ENCODE results near the gene MED23. TPM values are rescaled to one million over a fixed set of nuclear protein-coding genes. Genes with fewer than 3 reads are reported as not detected.

Gene MED23
- total and polyA plus RNA-seq, 12 donors: 4.6 to 18.4 (median 11.5) TPM

DNA sequence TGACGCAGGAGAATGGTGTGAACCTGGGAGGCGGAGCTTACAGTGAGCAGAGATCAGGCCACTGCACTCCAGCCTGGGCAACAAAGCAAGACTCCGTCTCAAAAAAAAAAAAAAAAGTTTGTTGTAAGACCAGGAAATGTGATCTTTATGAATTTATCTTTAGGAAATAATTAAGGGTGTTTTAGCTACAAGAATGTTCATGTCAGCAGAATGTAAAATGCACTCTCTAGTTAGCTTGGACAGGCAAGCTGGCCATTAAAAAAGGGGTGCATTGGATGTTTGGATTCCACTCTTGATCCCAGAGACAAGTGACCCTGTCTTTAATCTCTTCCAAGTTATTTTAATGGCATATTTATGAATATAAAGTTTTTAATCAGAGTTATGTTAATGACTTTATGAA, 28.6 kb upstream of the MED23 start:
- Histone ChIP-seq H3K27me3 (peaks cover 0 to 6% (median 0%) of the 10 kb centered on the region in 7 donors), H3K27ac (no peak overlapping the region), H3K4me3 (no peak overlapping the region), H3K4me1 (no peaks in the 10 kb centered on the region), H3K36me3 (no peaks in the 10 kb centered on the region), H3K9me3 (no peaks in the 10 kb centered on the region)
- ATAC-seq (no peak), DNase-seq (no peak)
- WGBS, 2 donors: 84 to 90% methylated on average over 3 of the region's 3 CpGs
- TF ChIP-seq, protein P1, sequence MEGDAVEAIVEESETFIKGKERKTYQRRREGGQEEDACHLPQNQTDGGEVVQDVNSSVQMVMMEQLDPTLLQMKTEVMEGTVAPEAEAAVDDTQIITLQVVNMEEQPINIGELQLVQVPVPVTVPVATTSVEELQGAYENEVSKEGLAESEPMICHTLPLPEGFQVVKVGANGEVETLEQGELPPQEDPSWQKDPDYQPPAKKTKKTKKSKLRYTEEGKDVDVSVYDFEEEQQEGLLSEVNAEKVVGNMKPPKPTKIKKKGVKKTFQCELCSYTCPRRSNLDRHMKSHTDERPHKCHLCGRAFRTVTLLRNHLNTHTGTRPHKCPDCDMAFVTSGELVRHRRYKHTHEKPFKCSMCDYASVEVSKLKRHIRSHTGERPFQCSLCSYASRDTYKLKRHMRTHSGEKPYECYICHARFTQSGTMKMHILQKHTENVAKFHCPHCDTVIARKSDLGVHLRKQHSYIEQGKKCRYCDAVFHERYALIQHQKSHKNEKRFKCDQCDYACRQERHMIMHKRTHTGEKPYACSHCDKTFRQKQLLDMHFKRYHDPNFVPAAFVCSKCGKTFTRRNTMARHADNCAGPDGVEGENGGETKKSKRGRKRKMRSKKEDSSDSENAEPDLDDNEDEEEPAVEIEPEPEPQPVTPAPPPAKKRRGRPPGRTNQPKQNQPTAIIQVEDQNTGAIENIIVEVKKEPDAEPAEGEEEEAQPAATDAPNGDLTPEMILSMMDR (IDR thresholded peaks at IDR 0.05): no peak
- intact Hi-C loops (cut with DNase I): no loop called here

DNA sequence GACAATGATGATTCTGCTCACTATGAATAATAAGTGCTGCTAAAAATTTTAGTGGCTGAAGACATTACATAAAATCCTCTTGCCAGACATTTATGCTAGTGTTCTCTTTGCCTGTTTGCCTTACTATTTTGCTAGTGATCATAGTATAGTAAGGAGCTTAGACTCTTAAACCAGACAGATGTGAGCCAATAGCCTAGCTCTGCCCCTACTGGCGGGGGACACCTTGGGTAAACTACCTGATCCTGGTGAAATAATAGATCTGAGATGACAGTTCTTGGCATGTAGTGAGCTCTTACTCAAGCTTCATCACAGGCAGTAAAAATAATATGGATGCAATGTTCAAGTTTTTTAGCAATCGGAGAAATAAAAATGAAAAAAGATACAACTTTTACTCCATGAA, 27.9 kb upstream of the MED23 start:
- Histone ChIP-seq H3K27ac (no peak overlapping the region), H3K27me3 (peaks cover 0 to 6% (median 0%) of the 10 kb centered on the region in 7 donors), H3K9me3 (no peaks in the 10 kb centered on the region), H3K4me3 (no peak overlapping the region), H3K4me1 (no peaks in the 10 kb centered on the region), H3K36me3 (no peaks in the 10 kb centered on the region)
- no peak for DNase-seq
- ATAC-seq: no peak
- intact Hi-C loops (cut with DNase I): no loop called here
- 94 to 95% methylated on average over 2 of the region's 2 CpGs for WGBS, 2 donors
- TF ChIP-seq, protein P1 (IDR thresholded peaks at IDR 0.05): no peak

DNA sequence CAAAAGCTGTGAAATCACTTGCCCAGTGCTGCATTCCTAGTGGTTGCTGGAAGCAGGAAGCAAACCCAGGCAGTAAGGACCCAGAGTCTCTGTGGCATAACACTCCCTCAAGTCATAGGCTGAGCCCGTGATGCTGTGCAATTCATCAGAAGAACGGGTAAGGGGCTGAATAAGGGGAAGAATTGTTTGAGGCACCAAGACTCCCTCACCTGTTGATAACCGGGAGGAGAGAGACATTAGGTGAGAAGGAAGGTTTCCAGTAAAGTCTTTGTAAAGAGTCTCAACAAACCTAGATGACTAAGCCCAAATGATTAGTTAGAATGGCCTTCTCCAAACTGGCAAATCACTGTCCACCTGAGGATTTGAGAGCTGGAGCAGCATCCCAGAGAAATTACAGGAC, 27.3 kb upstream of the MED23 start:
- intact Hi-C loops (cut with DNase I): no loop called here
- ATAC-seq: no peak
- WGBS, 2 donors: 84 to 88% methylated on average over 3 of the region's 3 CpGs

DNA sequence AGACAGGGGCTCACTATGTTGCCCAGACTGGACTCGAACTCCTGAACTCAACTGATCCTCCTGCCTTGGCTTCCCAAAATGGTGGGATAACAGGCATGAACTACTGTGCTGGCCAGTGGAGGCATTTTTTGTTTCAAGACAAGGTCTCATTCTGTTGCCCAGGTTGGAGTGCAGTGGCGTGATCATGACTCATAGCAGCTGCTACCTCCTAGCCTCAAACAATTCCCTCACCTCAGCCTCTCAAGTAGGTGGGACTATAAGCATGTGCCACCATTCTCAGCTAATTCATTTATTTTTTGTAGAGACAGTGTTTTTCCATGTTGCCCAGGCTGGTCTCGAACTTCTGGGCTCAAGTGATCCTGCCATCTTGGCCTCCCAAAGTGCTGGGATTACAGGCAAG, 26.3 kb upstream of the MED23 start:
- no peaks in the 10 kb centered on the region for H3K36me3 ChIP-seq
- no peak overlapping the region for H3K27ac ChIP-seq
- no peaks in the 10 kb centered on the region for H3K9me3 ChIP-seq
- H3K4me1 ChIP-seq: no peaks in the 10 kb centered on the region
- intact Hi-C loops (cut with DNase I): no loop called here
- 86 to 92% methylated on average over 3 of the region's 3 CpGs for WGBS, 2 donors
- no peak overlapping the region for H3K4me3 ChIP-seq
- H3K27me3 ChIP-seq: peaks cover 0 to 6% (median 0%) of the 10 kb centered on the region in 7 donors
- ATAC-seq (no peak), DNase-seq (no peak)
- TF ChIP-seq, protein P1 (IDR thresholded peaks at IDR 0.05): no peak

More for the DNA sequence above, 27.3 kb upstream of the MED23 start:
- H3K4me3 ChIP-seq: no peak overlapping the region
- no peaks in the 10 kb centered on the region for H3K4me1 ChIP-seq
- H3K9me3 ChIP-seq: no peaks in the 10 kb centered on the region
- TF ChIP-seq, protein P1 (IDR thresholded peaks at IDR 0.05): no peak
- no peak overlapping the region for H3K27ac ChIP-seq
- no peaks in the 10 kb centered on the region for H3K36me3 ChIP-seq
- peaks cover 0 to 6% (median 0%) of the 10 kb centered on the region in 7 donors for H3K27me3 ChIP-seq
- DNase-seq: no peak
